NCI-H2227 (cell line): ENCODE data around the gene CCL20.
"Not testable (repeated sequence)": the region's sequence is repeated elsewhere in the genome, so short reads cannot be mapped to it uniquely, and the experiment has no call there.

ENCODE experiments used
- DNase-seq: peaks from one replicate; lab custom pipeline; 2025; ENCODE audit not compliant: unreplicated experiment; lab: John Stamatoyannopoulos, UW

CCL20 gene

GRCh38 chr2:227829337-227829736, 15.7 kb downstream of the CCL20 start:
- DNase-seq: no peak

- no peak for DNase-seq
Observed at GRCh38 chr2:227834423-227834822, 20.8 kb downstream of the CCL20 start.

- no peak for DNase-seq
Observed at GRCh38 chr2:227834916-227835650, 21.4 kb downstream of the CCL20 start.

- DNase-seq: not testable (repeated sequence)
Observed at GRCh38 chr2:227839339-227840129, 25.9 kb downstream of the CCL20 start.

- DNase-seq: no peak
Observed at GRCh38 chr2:227846831-227847230, 33.2 kb downstream of the CCL20 start.

GRCh38 chr2:227848146-227848545, 34.5 kb downstream of the CCL20 start:
- DNase-seq: no peak

GRCh38 chr2:227848586-227848985, 34.9 kb downstream of the CCL20 start:
- DNase-seq: no peak

GRCh38 chr2:227849906-227850305, 36.3 kb downstream of the CCL20 start:
- no peak for DNase-seq

- no peak for DNase-seq
Observed at GRCh38 chr2:227853204-227853629, 39.6 kb downstream of the CCL20 start.

GRCh38 chr2:227853765-227854271, 40.2 kb downstream of the CCL20 start:
- DNase-seq: no peak

- DNase-seq: no peak
Observed at GRCh38 chr2:227855440-227855839, 41.8 kb downstream of the CCL20 start.

- DNase-seq: no peak
Observed at GRCh38 chr2:227856697-227857096, 43.1 kb downstream of the CCL20 start.

- no peak for DNase-seq
Observed at GRCh38 chr2:227860221-227860641, 46.6 kb downstream of the CCL20 start.

GRCh38 chr2:227861011-227861410, 47.4 kb downstream of the CCL20 start:
- no peak for DNase-seq

- DNase-seq: no peak
Observed at GRCh38 chr2:227862227-227862740, 48.6 kb downstream of the CCL20 start.

GRCh38 chr2:227862741-227863588, 49.3 kb downstream of the CCL20 start:
- DNase-seq: no peak

GRCh38 chr2:227864161-227864756, 50.6 kb downstream of the CCL20 start:
- no peak for DNase-seq

- no peak for DNase-seq
Observed at GRCh38 chr2:227865291-227865690, 51.6 kb downstream of the CCL20 start.
